A549 (cell line): Measurements from ENCODE around the gene SLC28A3. TPM values are rescaled to one million over a fixed set of nuclear protein-coding genes. Genes with fewer than 3 reads are reported as not detected.

Source experiments
- ATAC-seq, 2 experiments: fragments of 200-7000 bp in 1 of 2; fragments of >200 bp in 1 of 2; cut with Nextera tagmentation in 1 of 2; cut with Tn5 transposase in 1 of 2; 3 replicates each; pipeline versions ENCODE4 v1.8.0 to v1.9.1; 2018 to 2020; ENCODE audit warnings: mild to moderate bottlenecking in 1 of 2, moderate library complexity in 1 of 2
- CTCF ChIA-PET: fragments of 300-600 bp; sonication (Branson Sonifier 250); formaldehyde crosslinking; extraction: SDS; loops from one replicate; lab custom pipeline; 2021; ENCODE audit warnings: antibody characterized with exemption, inconsistent platforms; lab: Yijun Ruan, JAX
- POLR2A ChIA-PET: fragments of 350-600 bp; formaldehyde crosslinking; extraction: SDS; loops from one replicate; lab custom pipeline; 2021; ENCODE audit warnings: antibody characterized with exemption, inconsistent platforms; lab: Yijun Ruan, JAX
- DNase-seq, 2 experiments: peaks; one replicate each; pipeline versions ENCODE4 v3.0.0 to v3.0.0-alpha.2; 2011 to 2016; ENCODE audit warnings: low read depth in 1 of 2, low spot score in 1 of 2
- FAIRE-seq: peaks from 2 replicates; lab custom pipeline; 2011; peaks lifted over from hg19 to GRCh38; lab: Jason Lieb, UNC
- H3K27ac ChIP-seq, 2 experiments: fragments of >200 bp; sonication (Bioruptor Twin); formaldehyde crosslinking; 3 replicates each; pipeline ENCODE4 v1.5.1; 2016 to 2017
- H3K4me1 ChIP-seq: fragments of >200 bp; sonication (Bioruptor Twin); formaldehyde crosslinking; 3 replicates; pipeline ENCODE4 v1.6.1; 2016
- H3K4me2 ChIP-seq: fragments of >200 bp; sonication (Bioruptor Twin); formaldehyde crosslinking; 3 replicates; pipeline ENCODE4 v1.6.1; 2016
- H3K4me3 ChIP-seq: fragments of >200 bp; sonication (Bioruptor Twin); formaldehyde crosslinking; 3 replicates; pipeline ENCODE4 v1.5.1; 2016
- H3K9me3 ChIP-seq: fragments of >200 bp; sonication (Bioruptor Twin); formaldehyde crosslinking; 3 replicates; pipeline ENCODE4 v1.6.1; 2016
- BHLHE40 ChIP-seq: IDR thresholded peaks from 2 replicates; pipeline ENCODE4 v1.6.1; 2012; ENCODE audit warnings: low read depth, low read length, inconsistent platforms
- CHD4 ChIP-seq: fragments of 200-600 bp; sonication (generic); IDR thresholded peaks from 2 replicates; pipeline ENCODE4 v1.6.1; 2016; ENCODE audit warnings: antibody characterized with exemption, mild to moderate bottlenecking, borderline replicate concordance
- EP300 ChIP-seq, 2 experiments: fragments of >200 bp; sonication (Bioruptor Twin); formaldehyde crosslinking; IDR thresholded peaks; 2 replicates in 1 of 2; 3 replicates in 1 of 2; pipeline ENCODE4 v1.6.1; 2016 to 2017
- GATA3 ChIP-seq: IDR thresholded peaks from 2 replicates; pipeline ENCODE4 v1.6.1; 2012; ENCODE audit warnings: borderline replicate concordance
- HEYL ChIP-seq: fragments of 250-450 bp; sonication (Bioruptor Pico); IDR thresholded peaks from 2 replicates; pipeline ENCODE4 v1.8.0; 2021; ENCODE audit warnings: mild to moderate bottlenecking, moderate library complexity
- JUNB ChIP-seq: fragments of >200 bp; sonication (Bioruptor Twin); formaldehyde crosslinking; IDR thresholded peaks from 2 replicates; pipeline ENCODE4 v1.6.1; 2016
- KDM1A ChIP-seq: fragments of 200-600 bp; sonication (generic); IDR thresholded peaks from 2 replicates; pipeline ENCODE4 v1.6.1; 2016; ENCODE audit warnings: low read depth, mild to moderate bottlenecking
- MAFK ChIP-seq: fragments of 450-650 bp; IDR thresholded peaks from 2 replicates; pipeline ENCODE4 v1.6.1; 2014; ENCODE audit not compliant: partially characterized antibody
- MAZ ChIP-seq: fragments of 150-350 bp; IDR thresholded peaks from 2 replicates; pipeline ENCODE4 v1.6.1; 2014; ENCODE audit warnings: antibody characterized with exemption, low read depth, low read length, borderline replicate concordance
- NPAS2 ChIP-seq: fragments of 250-450 bp; sonication (Bioruptor Pico); IDR thresholded peaks from 2 replicates; pipeline ENCODE4 v1.8.0; 2022; ENCODE audit warnings: mild to moderate bottlenecking, moderate library complexity, borderline replicate concordance
- POLR2A ChIP-seq: IDR thresholded peaks from 2 replicates; pipeline ENCODE4 v1.6.1; 2012; ENCODE audit warnings: mild to moderate bottlenecking, low read length
- RAD21 ChIP-seq, 2 experiments: fragments of >200 bp in 1 of 2; sonication (Bioruptor Twin) in 1 of 2; formaldehyde crosslinking in 1 of 2; IDR thresholded peaks in 1 of 2; conservative IDR thresholded peaks in 1 of 2; 2 replicates in 1 of 2; 3 replicates in 1 of 2; pipeline ENCODE4 v1.6.1; 2012 to 2018; ENCODE audit warnings: inconsistent platforms in 1 of 2
- RNF2 ChIP-seq: fragments of 200-600 bp; sonication (generic); IDR thresholded peaks from 2 replicates; pipeline ENCODE4 v1.6.1; 2016; ENCODE audit warnings: low read depth, mild to moderate bottlenecking, antibody characterized with exemption, moderate library complexity, borderline replicate concordance
- SMC3 ChIP-seq: fragments of >200 bp; sonication (Bioruptor Twin); formaldehyde crosslinking; IDR thresholded peaks from 3 replicates; pipeline ENCODE4 v1.6.1; 2018; ENCODE audit warnings: inconsistent platforms
- SREBF2 ChIP-seq: fragments of 450-650 bp; IDR thresholded peaks from 2 replicates; pipeline ENCODE4 v1.6.1; 2014; ENCODE audit warnings: mild to moderate bottlenecking, moderate library complexity
- ZC3H11A ChIP-seq: fragments of 450-650 bp; IDR thresholded peaks from 2 replicates; pipeline ENCODE4 v1.6.1; 2014; ENCODE audit warnings: antibody characterized with exemption, mild to moderate bottlenecking
- ZFP36 ChIP-seq: fragments of 450-650 bp; IDR thresholded peaks from 2 replicates; pipeline ENCODE4 v1.6.1; 2014; ENCODE audit warnings: borderline replicate concordance; ENCODE audit not compliant: partially characterized antibody
- ZNF302 ChIP-seq: fragments of 250-450 bp; sonication (Bioruptor Pico); IDR thresholded peaks from 2 replicates; pipeline ENCODE4 v1.9.0; 2021; ENCODE audit warnings: inconsistent platforms, mild to moderate bottlenecking, moderate library complexity
- ZSCAN20 ChIP-seq: fragments of 250-450 bp; sonication (Bioruptor Pico); IDR thresholded peaks from 2 replicates; pipeline ENCODE4 v1.8.0; 2022; ENCODE audit warnings: mild to moderate bottlenecking, moderate library complexity
- WGBS: methylation state at CpG from one replicate; pipeline ENCODE4 v1.1.6; 2017; ENCODE audit errors: missing lambda C conversion rate; 5-methylcytosine and 5-hydroxymethylcytosine counted together
- polyA plus RNA-seq, 4 experiments: library from polyadenylated mRNA; depleted of rRNA in 3 of 4; stranded (reverse); fragments of >200 nt; fragmentation: RNase III in 1 of 4; extraction: RNeasy Plus Mini Kit Qiagen cat#74134 plus additional on column Dnase treatment in 1 of 4; gene quantifications; 2 replicates in 3 of 4; 3 replicates in 1 of 4; pipeline ENCODE4 v1.2.3, GENCODE V29; 2011 to 2017
- TF ChIP-seq, protein P1 (sequence below): IDR thresholded peaks from 2 replicates; pipeline ENCODE4 v1.6.1; 2012
- TF ChIP-seq, protein P2 (sequence below): fragments of >200 bp; sonication (Bioruptor Twin); formaldehyde crosslinking; IDR thresholded peaks from 3 replicates; pipeline ENCODE4 v1.5.1; 2016
- TF ChIP-seq, protein P3 (sequence below): fragments of 450-650 bp; IDR thresholded peaks from 2 replicates; pipeline ENCODE4 v1.6.1; 2014; ENCODE audit warnings: antibody characterized with exemption
- TF ChIP-seq, protein P4 (sequence below): fragments of >200 bp; sonication (Bioruptor Twin); formaldehyde crosslinking; IDR thresholded peaks from 3 replicates; pipeline ENCODE4 v1.6.1; 2016
- TF ChIP-seq, protein P5 (sequence below): fragments of >200 bp; sonication (Bioruptor Twin); formaldehyde crosslinking; IDR thresholded peaks from 2 replicates; pipeline ENCODE4 v1.6.1; 2016
- TF ChIP-seq, protein P6 (sequence below): IDR thresholded peaks from 2 replicates; pipeline ENCODE4 v1.6.1; 2012

Gene SLC28A3
- polyA plus RNA-seq, 2 of the 4 experiments (the other 2 are of a cell fraction) = not detected

DNA sequence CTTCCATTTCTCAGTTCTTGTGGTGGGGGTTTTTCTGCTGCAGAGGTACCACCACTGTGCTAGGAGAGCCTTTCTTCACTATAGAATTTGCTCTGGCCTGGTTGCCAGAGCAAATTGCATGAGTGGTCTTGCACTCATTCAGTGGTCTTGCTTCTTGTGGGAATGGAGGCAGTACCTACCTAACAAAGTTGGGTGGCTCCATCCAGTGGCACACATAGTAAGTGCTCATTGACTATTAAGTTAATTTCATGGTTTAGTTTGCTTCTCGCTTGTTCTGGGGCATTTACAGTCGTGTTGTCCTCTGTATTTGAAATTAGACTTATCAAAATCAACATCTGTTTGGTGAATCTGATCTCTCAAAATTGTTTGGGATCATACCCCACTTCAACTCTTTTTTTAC is 23.0 kb downstream of the SLC28A3 start:
- 58% methylated on average over 2 of the region's 2 CpGs for WGBS
- Histone ChIP-seq H3K4me3 (no peak overlapping the region), H3K27ac (no peak overlapping the region), H3K4me1 (no peaks in the 10 kb centered on the region), H3K4me2 (no peak overlapping the region), H3K9me3 (no peaks in the 10 kb centered on the region)
- DNase-seq (no peak), FAIRE-seq (no peak), ATAC-seq (0 out of 6 replicates have a peak, but pooled peaks of 1 of the 2 experiments have one; percentile 34)
- ChIA-PET POLR2A (no interaction called here), CTCF (no interaction called here)
- TF ChIP-seq SMC3 = no peak
- TF ChIP-seq, protein P1, sequence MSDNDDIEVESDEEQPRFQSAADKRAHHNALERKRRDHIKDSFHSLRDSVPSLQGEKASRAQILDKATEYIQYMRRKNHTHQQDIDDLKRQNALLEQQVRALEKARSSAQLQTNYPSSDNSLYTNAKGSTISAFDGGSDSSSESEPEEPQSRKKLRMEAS = no peak
- TF ChIP-seq POLR2A = no peak
- TF ChIP-seq KDM1A = no peak
- no peak for TF ChIP-seq GATA3
- TF ChIP-seq ZC3H11A = no peak
- no peak for TF ChIP-seq MAFK
- TF ChIP-seq HEYL (CRISPR knock-in tag) = no peak
- TF ChIP-seq, all 56 proteins: peak for 0

DNA sequence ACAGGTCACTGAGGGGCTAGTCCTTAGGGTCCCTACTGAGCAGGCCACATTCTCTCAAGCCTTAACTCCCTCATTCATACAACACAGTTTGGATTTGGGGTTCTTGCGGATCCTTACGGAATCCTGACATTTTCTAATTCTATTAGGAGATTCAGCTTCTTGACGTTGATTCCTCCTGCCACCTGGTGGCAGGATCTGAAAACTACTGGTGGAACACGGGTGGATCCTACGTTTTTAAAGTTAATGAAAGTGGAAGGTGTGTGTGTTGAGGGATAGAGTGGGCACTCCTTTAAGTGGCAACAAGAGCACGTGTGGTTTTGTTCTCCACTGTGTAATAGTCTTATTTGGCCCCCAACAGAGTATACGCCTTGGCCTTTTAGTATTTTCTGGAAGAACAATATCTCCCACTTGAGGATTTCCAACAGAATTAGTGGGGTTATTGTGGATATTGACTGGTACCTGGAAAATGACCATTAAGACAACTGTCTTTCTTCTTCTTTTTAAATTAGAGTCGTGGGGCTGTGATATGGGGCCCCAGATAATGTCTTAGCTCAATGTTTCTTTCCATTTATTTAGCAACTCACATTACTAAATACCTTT is 25.2 kb downstream of the SLC28A3 start:
- Histone ChIP-seq H3K4me3 (no peak overlapping the region), H3K4me2 (peak overlapping the region; percentile 45), H3K4me1 (no peaks in the 10 kb centered on the region), H3K9me3 (no peaks in the 10 kb centered on the region), H3K27ac (no peak overlapping the region)
- 7% methylated on average over 8 of the region's 8 CpGs for WGBS
- TF ChIP-seq BHLHE40 (no peak), MAFK (no peak), RAD21 (conservative IDR thresholded peaks at IDR 0.05 in 1 of 2, IDR thresholded peaks at IDR 0.05 in 1 of 2) (peak; percentile 75 to 79), CHD4 (no peak), JUNB (no peak), RNF2 (no peak), NPAS2 (CRISPR knock-in tag) (no peak), SMC3 (peak; percentile 77)
- TF ChIP-seq, protein P2, sequence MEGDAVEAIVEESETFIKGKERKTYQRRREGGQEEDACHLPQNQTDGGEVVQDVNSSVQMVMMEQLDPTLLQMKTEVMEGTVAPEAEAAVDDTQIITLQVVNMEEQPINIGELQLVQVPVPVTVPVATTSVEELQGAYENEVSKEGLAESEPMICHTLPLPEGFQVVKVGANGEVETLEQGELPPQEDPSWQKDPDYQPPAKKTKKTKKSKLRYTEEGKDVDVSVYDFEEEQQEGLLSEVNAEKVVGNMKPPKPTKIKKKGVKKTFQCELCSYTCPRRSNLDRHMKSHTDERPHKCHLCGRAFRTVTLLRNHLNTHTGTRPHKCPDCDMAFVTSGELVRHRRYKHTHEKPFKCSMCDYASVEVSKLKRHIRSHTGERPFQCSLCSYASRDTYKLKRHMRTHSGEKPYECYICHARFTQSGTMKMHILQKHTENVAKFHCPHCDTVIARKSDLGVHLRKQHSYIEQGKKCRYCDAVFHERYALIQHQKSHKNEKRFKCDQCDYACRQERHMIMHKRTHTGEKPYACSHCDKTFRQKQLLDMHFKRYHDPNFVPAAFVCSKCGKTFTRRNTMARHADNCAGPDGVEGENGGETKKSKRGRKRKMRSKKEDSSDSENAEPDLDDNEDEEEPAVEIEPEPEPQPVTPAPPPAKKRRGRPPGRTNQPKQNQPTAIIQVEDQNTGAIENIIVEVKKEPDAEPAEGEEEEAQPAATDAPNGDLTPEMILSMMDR = peak; percentile 77
- no peak for FAIRE-seq
- POLR2A ChIA-PET = no interaction called here
- ATAC-seq = peak; percentile 80 to 89
- peak; percentile 61 to 71 for DNase-seq
- CTCF ChIA-PET = interaction anchor here (0.6 to 2.4 kb wide), 24 partner anchors 7 to 1035 kb away, joined by 3 to 11 read pairs (median 4); no protein-coding TSS in a partner anchor

DNA sequence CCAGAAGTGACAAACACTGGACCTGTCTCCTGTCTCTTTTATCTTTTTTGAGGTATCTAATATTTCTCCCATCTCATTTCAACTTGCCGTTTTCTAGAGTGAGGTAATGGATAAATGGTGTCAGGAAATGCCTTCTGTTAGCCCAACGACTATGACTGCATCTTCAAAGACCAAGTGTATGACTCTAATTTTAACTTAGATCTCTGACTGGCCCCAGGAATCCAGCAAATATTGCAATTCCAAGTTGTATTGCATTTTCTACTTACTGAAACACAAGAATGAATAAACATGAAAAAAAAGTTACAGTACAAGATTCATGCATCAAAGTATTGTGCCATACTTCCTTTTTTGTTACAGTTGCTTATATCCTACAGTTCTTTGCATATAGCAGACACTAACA is 26.3 kb downstream of the SLC28A3 start:
- Histone ChIP-seq H3K27ac (no peak overlapping the region), H3K4me1 (no peaks in the 10 kb centered on the region), H3K4me2 (no peak overlapping the region)
- no peak for FAIRE-seq
- 16% methylated on average over 2 of the region's 2 CpGs for WGBS
- no peak for TF ChIP-seq ZNF302 (CRISPR knock-in tag)
- TF ChIP-seq, all 56 proteins: peak for 0
- ATAC-seq (no peak), DNase-seq (no peak)
- ChIA-PET POLR2A (no interaction called here), CTCF (interaction anchor here (1.0 to 2.3 kb wide), 9 partner anchors 10 to 379 kb away, joined by 3 to 8 read pairs (median 5); no protein-coding TSS in a partner anchor)
- Histone ChIP-seq H3K9me3 (no peaks in the 10 kb centered on the region), H3K4me3 (no peak overlapping the region)

DNA sequence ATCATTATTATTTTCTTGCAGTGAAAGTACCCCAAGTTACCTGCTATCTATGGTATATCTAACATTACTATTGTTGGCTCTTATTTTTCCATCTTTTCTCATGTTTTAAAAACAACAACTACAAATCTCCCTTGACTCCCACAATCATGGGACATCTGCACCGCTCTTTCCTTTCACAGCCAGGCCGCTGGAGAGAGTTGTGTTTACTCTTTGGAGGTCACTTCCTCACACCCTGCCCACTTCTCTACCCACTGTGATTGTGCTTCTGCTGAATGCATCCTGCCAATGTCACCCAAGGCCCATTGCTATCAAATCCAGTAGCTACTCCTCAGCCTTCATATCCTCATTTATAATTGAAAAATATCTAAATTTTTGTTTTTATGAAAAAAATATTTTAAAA is 29.7 kb downstream of the SLC28A3 start:
- no peaks in the 10 kb centered on the region for H3K4me1 ChIP-seq
- no peak for DNase-seq
- POLR2A ChIA-PET = no interaction called here
- no peak for ATAC-seq
- TF ChIP-seq, protein P3, sequence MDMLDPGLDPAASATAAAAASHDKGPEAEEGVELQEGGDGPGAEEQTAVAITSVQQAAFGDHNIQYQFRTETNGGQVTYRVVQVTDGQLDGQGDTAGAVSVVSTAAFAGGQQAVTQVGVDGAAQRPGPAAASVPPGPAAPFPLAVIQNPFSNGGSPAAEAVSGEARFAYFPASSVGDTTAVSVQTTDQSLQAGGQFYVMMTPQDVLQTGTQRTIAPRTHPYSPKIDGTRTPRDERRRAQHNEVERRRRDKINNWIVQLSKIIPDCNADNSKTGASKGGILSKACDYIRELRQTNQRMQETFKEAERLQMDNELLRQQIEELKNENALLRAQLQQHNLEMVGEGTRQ = no peak
- TF ChIP-seq RAD21 (conservative IDR thresholded peaks at IDR 0.05 in 1 of 2, IDR thresholded peaks at IDR 0.05 in 1 of 2) (no peak), MAZ (no peak), ZFP36 (no peak), ZSCAN20 (CRISPR knock-in tag) (no peak), EP300 (IDR thresholded peaks at IDR 0.05) (no peak), SREBF2 (no peak), KDM1A (no peak)
- TF ChIP-seq, protein P4, sequence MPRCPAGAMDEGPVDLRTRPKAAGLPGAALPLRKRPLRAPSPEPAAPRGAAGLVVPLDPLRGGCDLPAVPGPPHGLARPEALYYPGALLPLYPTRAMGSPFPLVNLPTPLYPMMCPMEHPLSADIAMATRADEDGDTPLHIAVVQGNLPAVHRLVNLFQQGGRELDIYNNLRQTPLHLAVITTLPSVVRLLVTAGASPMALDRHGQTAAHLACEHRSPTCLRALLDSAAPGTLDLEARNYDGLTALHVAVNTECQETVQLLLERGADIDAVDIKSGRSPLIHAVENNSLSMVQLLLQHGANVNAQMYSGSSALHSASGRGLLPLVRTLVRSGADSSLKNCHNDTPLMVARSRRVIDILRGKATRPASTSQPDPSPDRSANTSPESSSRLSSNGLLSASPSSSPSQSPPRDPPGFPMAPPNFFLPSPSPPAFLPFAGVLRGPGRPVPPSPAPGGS = no peak
- TF ChIP-seq, protein P5, sequence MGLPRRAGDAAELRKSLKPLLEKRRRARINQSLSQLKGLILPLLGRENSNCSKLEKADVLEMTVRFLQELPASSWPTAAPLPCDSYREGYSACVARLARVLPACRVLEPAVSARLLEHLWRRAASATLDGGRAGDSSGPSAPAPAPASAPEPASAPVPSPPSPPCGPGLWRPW = no peak
- TF ChIP-seq, protein P6, sequence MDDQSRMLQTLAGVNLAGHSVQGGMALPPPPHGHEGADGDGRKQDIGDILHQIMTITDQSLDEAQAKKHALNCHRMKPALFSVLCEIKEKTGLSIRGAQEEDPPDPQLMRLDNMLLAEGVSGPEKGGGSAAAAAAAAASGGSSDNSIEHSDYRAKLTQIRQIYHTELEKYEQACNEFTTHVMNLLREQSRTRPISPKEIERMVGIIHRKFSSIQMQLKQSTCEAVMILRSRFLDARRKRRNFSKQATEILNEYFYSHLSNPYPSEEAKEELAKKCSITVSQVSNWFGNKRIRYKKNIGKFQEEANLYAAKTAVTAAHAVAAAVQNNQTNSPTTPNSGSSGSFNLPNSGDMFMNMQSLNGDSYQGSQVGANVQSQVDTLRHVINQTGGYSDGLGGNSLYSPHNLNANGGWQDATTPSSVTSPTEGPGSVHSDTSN = no peak
- 59% methylated on average over 2 of the region's 2 CpGs for WGBS
- no peak overlapping the region for H3K4me2 ChIP-seq
- H3K9me3 ChIP-seq = no peaks in the 10 kb centered on the region
- no peak for FAIRE-seq
- no peak overlapping the region for H3K4me3 ChIP-seq
- CTCF ChIA-PET = interaction anchor here (0.6 to 1.8 kb wide), 4 partner anchors 51 to 690 kb away, joined by 3 to 7 read pairs (median 4); no protein-coding TSS in a partner anchor
- no peak overlapping the region for H3K27ac ChIP-seq
